ENCODE data around the gene CD164.

CD164 gene

GRCh38 chr6:109348226-109348625, 34.0 kb downstream of the CD164 start:
- TF ChIP-seq SIN3A (IDR thresholded peaks at IDR 0.05; ENCODE audit: borderline replicate concordance, insufficient read depth, low read length), result no peak
- TF ChIP-seq FOXP2 (optimal IDR thresholded peaks at IDR 0.05; ENCODE audit: borderline replicate concordance, extremely low read depth, extremely low read length, insufficient read depth), result no peak
- TF ChIP-seq POLR2AphosphoS5 (IDR thresholded peaks at IDR 0.05; ENCODE audit: low read depth, low read length), result no peak
- TF ChIP-seq REST (IDR thresholded peaks at IDR 0.05; ENCODE audit: insufficient read depth in 1 of 2, low read depth in 2 of 2, low read length in 2 of 2), result no peak
- no peak for TF ChIP-seq TAF1 (IDR thresholded peaks at IDR 0.05; ENCODE audit: borderline replicate concordance, insufficient read depth, low read length)

DNA sequence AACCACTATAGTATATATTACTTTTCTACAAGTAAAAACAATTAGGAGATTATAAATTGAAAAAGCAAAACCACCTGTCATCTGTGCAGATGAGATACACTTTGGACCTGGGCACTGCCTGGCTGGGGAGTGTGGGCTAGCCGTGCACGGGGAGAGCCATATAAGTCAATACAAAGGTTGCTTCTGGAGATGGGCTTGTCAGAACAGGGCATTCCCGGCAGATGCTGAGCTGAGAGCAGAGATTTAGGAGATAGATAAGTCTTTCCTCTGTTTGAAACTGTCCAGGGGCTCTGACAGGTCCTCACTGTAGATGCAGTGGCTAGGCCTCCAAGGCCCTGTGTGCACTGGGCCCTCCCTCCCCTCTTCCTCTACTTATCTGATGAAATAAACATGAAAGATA, 34.5 kb downstream of the CD164 start:
- TF ChIP-seq SIN3A (IDR thresholded peaks at IDR 0.05; ENCODE audit: borderline replicate concordance, insufficient read depth, low read length) (no peak), REST (IDR thresholded peaks at IDR 0.05; ENCODE audit: insufficient read depth in 1 of 2, low read depth in 2 of 2, low read length in 2 of 2) (no peak), POLR2AphosphoS5 (IDR thresholded peaks at IDR 0.05; ENCODE audit: low read depth, low read length) (no peak), TAF1 (IDR thresholded peaks at IDR 0.05; ENCODE audit: borderline replicate concordance, insufficient read depth, low read length) (no peak), FOXP2 (optimal IDR thresholded peaks at IDR 0.05; ENCODE audit: borderline replicate concordance, extremely low read depth, extremely low read length, insufficient read depth) (no peak)

GRCh38 chr6:109345986-109346385, 36.3 kb downstream of the CD164 start:
- no peak for TF ChIP-seq TAF1 (IDR thresholded peaks at IDR 0.05; ENCODE audit: borderline replicate concordance, insufficient read depth, low read length)
- TF ChIP-seq FOXP2 (optimal IDR thresholded peaks at IDR 0.05; ENCODE audit: borderline replicate concordance, extremely low read depth, extremely low read length, insufficient read depth), result no peak

- TF ChIP-seq REST (IDR thresholded peaks at IDR 0.05; ENCODE audit: insufficient read depth in 1 of 2, low read depth in 2 of 2, low read length in 2 of 2) (no peak), FOXP2 (optimal IDR thresholded peaks at IDR 0.05; ENCODE audit: borderline replicate concordance, extremely low read depth, extremely low read length, insufficient read depth) (no peak), SIN3A (IDR thresholded peaks at IDR 0.05; ENCODE audit: borderline replicate concordance, insufficient read depth, low read length) (no peak), TAF1 (IDR thresholded peaks at IDR 0.05; ENCODE audit: borderline replicate concordance, insufficient read depth, low read length) (no peak), POLR2AphosphoS5 (IDR thresholded peaks at IDR 0.05; ENCODE audit: low read depth, low read length) (no peak)
These were observed 38.0 kb downstream of the CD164 start for GRCh38 chr6:109344226-109344625.

GRCh38 chr6:109343518-109343917, 38.7 kb downstream of the CD164 start:
- TF ChIP-seq FOXP2 (optimal IDR thresholded peaks at IDR 0.05; ENCODE audit: borderline replicate concordance, extremely low read depth, extremely low read length, insufficient read depth) (no peak), TAF1 (IDR thresholded peaks at IDR 0.05; ENCODE audit: borderline replicate concordance, insufficient read depth, low read length) (no peak), POLR2AphosphoS5 (IDR thresholded peaks at IDR 0.05; ENCODE audit: low read depth, low read length) (no peak), REST (IDR thresholded peaks at IDR 0.05; ENCODE audit: insufficient read depth in 1 of 2, low read depth in 2 of 2, low read length in 2 of 2) (no peak), SIN3A (IDR thresholded peaks at IDR 0.05; ENCODE audit: borderline replicate concordance, insufficient read depth, low read length) (no peak)
